Activated CD4-positive, alpha-beta T cell treated with anti-CD3 and anti-CD28 coated beads, Interleukin-2, amount 50 U/mL, for 1 hour (primary cell): Measurements from ENCODE around the gene RIN1.
"Not testable (repeated sequence)": the region's sequence is repeated elsewhere in the genome, so short reads cannot be mapped to it uniquely, and the experiment has no call there.

ENCODE experiments used
- DNase-seq: peaks from one replicate; pipeline ENCODE4 v3.0.0-alpha.2; 2020

Gene RIN1

DNA sequence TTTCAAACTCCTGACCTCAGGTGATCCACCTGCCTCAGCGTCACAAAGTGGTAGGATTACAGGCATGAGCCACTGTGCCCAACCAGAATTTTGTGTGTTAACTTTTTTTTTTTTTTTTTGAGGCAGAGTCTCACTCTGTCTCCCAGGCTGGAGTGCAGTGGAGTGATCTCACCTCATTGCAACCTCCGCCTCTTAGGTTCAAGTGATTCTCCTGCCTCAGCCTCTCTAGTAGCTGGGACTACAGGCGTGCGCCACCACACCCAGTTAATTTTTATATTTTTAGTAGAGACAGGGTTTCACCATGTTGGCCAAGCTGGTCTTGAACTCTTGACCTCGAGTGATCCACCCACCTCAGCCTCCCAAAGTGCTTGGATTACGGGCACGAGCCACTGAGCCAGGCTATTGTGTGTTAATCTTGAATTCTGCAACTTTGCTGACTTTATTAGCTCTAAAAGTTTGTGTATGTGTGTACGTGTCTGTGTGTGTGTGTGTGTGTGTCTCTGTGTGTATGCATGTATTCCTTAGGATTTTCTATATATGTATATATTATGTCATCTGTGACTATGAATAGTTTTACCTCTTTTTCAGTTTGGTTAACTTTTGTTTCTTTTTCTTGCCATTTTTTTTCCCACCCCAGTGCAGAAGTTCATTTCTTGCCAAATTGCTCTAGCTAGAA is 14.5 kb upstream of the RIN1 start:
- not testable (repeated sequence) for DNase-seq

GRCh38 chr11:66349084-66349386 is 12.8 kb upstream of the RIN1 start:
- no peak for DNase-seq

DNA sequence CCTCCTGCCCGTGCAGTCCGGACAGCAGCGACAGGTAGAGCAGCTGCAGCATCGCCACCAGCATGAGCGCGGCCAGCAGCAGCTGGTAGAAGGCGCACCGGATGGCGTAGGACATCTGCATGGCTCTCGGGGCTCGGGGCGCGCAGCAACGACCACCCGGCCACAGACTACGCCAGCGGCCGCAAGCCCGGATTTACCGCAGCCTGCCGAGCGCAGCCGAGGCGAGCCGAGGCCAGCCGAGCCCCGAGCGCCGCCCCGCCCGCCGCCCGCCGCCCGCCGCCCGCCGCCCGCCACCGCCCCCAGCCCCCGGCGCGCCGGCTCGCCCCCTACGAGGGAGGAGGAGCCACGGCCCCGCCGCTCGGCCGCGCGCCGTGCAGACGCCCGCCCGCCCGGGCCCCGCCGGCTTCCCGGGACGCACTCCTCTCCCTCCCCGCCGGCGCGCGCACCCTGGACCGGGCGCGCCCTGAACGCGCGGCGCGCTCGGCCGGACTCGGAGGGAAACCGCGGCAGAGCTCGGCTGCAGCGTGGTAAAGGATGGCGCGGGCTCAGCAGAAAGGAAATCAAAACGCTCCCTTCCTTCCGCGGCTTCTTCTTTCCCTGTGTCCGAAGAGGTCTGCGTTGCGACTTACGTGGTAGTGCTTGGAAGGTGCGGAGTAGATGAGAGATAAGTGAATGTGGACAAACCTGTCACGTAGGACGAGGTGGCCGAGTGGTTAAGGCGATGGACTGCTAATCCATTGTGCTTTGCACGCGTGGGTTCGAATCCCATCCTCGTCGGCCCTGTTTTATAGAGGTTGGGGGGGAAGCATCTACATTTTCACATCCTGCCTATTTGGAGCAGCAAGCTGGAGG is 11.4 kb upstream of the RIN1 start, which contains the start of gene B4GAT1:
B4GAT1 (minus strand) TSS at position 205 of the 852 bp plus-strand sequence; CDS start at position 121, 84 bp downstream.
- peak; percentile 78 for DNase-seq

- no peak for DNase-seq
These were observed 10.5 kb upstream of the RIN1 start for GRCh38 chr11:66346476-66347424.

DNA sequence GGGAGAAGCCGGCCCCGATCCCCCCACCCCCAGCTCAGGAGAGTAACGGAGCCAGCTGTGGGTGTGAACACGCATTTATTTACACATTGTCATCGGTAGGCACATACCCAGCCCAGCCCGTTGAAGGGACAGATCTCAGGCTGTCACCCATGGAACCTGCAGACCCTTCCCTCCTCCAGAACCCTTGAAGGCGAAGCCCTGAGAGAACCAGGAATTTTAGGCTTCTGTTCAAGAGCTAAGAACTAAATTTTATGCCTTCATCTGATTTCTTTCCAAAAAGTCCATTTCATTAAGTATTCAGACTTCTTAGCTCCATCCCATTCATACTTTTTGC is 9.0 kb upstream of the RIN1 start:
- no peak for DNase-seq

- DNase-seq, result peak; percentile 98
These were observed 8.5 kb upstream of the RIN1 start, which contains the start of gene BRMS1 for GRCh38 chr11:66344550-66345315. Gene BRMS1 (minus strand): TSS chr11:66345104. CDS start chr11:66342234, 2,870 bp downstream.

DNA sequence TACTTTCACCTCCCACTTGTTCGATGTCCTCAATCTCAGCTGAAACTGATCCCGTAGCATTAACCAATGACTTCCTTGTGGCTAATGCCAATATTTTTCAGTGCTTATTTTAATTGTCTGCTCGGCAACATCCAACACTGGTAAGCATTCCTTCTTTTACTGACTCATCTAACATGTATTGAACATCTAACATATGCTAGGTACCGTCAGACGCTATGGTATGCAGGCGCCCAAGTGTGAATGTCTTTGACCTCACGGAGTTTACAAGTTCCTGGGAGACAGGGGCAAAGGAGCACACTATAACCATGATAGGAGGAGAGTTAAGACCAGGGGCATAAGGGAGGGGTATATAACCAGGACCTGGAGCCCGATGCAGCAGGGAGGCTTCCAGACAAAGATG is 6.9 kb upstream of the RIN1 start:
- DNase-seq, result no peak

- DNase-seq, result no peak
These were observed 5.4 kb upstream of the RIN1 start for GRCh38 chr11:66341502-66342126.

DNA sequence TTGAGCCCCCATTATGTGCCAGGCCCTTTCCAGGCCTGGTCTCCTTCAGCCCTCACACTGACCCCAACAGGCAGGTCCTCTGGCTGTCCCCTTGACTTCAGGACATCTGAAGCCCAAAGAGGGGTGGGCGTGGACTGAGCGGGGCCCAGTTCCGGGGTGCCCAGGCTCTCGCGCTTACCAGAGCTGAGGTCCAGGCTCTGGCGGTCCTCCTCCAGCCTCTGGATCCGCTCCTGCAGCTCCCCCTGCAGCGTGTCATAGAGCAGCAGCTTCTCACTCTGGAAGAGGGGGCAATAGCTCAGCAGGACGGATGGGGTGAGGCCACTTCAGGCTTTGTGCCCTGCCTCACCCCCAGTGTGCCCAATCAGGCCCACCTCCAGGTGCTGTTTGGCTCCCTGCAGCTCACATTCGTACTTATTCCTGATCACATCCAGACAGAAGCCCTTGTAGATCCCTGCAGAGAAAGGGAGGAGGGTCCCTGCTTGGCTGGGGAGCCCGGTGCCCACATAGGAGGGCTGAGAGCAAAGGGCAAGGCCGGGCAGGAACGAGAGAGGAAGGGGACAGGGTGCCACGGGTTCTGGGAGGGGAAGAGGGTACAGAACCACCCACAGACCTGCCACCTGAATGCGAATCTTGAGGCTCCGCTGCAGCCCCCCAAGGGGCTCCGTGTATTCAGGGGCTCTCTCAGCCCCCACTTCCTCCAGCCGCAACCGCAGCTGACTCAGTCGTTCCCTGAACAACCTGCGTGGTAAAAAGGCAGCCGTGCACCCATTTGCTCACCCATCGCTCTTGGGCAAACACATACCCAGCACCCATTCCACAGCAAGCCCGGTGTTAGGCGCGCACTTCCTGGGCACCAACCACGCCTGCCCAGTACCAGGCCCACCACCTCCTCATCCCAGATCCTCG is 4.6 kb upstream of the RIN1 start:
- no peak for DNase-seq

- no peak for DNase-seq
These were observed 3.7 kb upstream of the RIN1 start for GRCh38 chr11:66339686-66340483.

DNA sequence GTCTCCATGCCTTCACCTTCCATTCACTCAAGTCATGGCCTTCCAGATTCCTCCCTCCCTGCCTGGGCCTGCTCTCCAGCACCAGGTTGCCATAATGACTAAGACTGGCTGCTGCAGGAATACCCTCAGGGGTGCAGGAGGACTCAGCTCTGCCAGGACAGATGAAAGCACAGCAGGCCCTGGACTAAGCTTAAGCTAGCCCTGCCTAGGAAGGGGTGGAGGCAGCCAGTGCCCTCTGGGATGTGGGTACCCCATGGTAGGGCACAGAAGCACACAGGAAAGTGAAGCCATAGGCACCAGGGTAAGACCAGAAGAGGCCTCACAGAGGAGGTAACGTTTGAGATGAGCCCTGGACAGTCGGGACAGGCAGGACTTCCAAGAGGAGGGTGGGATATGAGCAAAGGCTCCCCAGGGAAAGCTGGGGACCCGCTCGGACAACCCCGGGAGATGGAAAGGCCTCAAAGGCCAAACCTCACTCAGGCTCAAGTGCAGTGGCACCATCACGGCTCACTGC is 3.0 kb upstream of the RIN1 start:
- no peak for DNase-seq

DNA sequence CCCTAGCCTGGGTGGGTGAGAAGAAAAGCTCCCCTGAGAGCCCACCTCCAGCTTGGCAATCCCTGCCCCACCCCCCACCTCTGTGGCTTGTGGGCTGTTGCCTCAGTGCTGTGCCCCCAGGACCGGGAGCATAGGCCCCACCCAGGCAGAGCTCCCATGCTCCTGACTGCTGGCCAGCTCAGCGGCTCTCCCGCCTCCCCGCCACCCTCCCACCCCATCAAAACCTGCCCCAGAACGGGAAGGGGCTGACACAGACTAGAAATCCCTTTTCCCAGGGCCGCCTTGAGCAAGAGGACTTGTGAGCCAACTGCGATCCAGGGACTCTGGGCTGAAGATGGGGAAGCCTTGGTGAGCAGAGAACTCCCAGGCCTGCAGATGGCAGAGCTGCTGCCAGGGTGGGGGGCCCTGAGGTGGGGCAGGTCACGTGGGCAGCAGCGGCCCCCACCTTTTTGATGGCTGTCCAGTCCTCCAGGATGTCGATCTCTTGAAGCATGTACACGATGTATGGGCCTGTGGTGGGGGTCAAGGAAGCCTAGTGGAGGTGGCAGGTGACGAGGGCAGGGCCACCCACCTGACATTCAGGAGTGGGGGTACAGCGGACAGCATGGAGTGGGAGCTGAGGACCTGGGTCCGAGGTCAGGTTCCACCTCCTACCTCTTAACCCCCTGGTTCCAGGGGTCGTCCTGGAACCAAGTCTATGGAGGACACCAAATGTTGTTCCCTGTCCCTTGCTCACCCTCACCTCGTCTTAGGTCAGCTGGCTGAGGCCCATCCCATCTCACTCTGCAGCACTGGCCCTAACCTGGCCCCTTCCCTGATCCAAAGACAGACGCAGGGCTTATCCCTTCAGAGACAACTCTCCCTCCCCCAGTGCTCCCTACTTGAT is 2.3 kb upstream of the RIN1 start:
- DNase-seq, result no peak

DNA sequence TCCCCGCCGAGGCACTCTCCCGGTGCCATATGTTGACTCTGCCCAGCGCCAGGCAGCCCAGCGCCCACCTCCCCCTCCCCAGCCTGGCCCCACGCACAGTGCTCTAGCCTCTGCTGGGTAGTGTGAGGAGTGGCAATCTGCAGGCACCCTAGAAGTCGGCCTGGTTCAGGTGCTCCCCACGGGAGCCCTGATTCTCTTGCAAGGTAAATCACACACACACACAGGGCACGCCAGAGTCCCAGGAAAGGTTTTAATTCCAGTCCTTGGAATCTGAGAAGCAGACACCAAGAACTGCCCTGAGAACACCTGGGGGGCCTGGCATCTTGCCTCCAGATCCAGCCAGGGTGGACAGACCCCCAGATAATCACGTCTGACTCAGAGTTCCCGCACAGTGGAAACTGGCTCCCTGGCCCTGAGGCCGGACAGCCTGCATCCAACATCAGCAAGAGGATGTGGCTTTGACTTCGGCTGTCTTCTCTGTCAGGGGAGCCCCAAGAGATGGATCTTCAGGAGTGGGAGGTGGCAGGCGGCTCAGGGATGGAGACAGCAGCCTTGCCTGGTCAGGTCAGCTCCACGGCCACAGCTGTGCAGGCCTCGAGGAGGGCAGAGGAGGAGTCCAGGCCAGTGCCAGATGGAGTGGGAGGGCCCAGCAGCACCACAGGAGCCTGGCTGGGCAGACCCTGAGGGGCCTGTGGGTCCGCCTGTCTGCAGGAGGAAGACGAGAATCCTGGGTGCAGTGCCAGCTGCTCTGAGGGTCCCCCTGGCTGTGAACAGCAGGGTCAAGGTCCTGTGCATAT is 1.1 kb upstream of the RIN1 start:
- no peak for DNase-seq

- no peak for DNase-seq
These were observed 552 bp downstream of the RIN1 start for GRCh38 chr11:66335531-66336233.

GRCh38 chr11:66334605-66335442 is 1.4 kb downstream of the RIN1 start:
- no peak for DNase-seq

DNA sequence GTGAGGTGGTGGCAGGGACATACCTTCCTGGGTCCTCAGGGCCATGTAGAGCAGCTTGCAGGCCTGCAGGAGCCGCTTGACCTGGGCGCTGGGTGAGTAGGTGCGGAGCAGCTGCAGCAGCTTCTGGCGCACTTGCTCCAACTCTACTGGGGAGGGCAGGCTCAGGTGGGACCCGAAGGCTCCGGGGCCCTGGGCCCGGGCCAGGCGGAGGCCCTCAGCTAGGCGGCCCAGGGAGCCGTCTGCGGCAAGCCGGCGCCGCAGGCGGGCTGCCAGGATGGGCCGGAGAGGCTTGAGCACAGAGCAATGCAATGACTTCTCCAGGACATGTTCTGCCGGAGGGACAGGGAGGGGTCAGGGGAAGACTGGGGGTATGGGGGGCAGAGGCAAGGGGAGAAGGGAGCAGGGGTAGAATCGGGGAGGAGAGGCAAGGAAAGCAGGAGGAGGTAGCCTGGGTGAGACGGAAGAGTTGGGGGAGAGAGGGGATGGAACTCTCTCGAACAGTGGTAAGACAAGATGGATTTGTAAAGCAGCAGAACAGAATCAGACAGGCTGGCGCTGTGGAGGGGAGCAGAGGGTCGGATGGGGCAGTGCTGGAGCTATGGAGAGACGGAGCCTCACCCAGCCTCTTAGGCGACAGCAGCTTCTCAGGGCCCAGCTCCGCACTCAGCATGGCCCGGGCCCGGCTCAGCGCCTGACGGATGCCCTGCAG is 2.2 kb downstream of the RIN1 start:
- DNase-seq, result no peak
